H9 (cell line): Measurements from ENCODE around the gene FAM53B. TPM values are rescaled to one million over a fixed set of nuclear protein-coding genes. Genes with fewer than 3 reads are reported as not detected.
A peak's percentile ranks its signal among the peaks of the same experiment; 100 is the strongest.

ENCODE experiments used
- DNase-seq: peaks from one replicate; pipeline ENCODE4 v3.0.0-alpha.2; 2017
- H2AFZ ChIP-seq: one replicate; pipeline ENCODE4 v1.6.1; 2013; ENCODE audit warnings: mild to moderate bottlenecking, low read length, control low read depth, moderate library complexity
- H2AK5ac ChIP-seq: 2 replicates; pipeline ENCODE4 v1.6.1; 2013; ENCODE audit warnings: low read length, control low read depth, mixed read lengths; ENCODE audit not compliant: insufficient read length
- H2BK120ac ChIP-seq: one replicate; pipeline ENCODE4 v1.6.1; 2013; ENCODE audit warnings: low read depth, mild to moderate bottlenecking, low read length, control low read depth, inconsistent platforms; ENCODE audit not compliant: poor library complexity, severe bottlenecking
- H2BK12ac ChIP-seq: 2 replicates; pipeline ENCODE4 v1.6.1; 2013; ENCODE audit warnings: low read length, control low read depth, mixed read lengths, low read depth; ENCODE audit not compliant: insufficient read length
- H2BK15ac ChIP-seq: 2 replicates; pipeline ENCODE4 v1.6.1; 2013; ENCODE audit warnings: low read depth, low read length, control low read depth
- H2BK20ac ChIP-seq: one replicate; pipeline ENCODE4 v1.6.1; 2013; ENCODE audit warnings: low read depth, mild to moderate bottlenecking, low read length, control low read depth, inconsistent platforms; ENCODE audit not compliant: poor library complexity, severe bottlenecking
- H2BK5ac ChIP-seq: 2 replicates; pipeline ENCODE4 v1.6.1; 2013; ENCODE audit warnings: low read length, control low read depth, mixed read lengths; ENCODE audit not compliant: insufficient read length
- H3K14ac ChIP-seq: 2 replicates; pipeline ENCODE4 v1.6.1; 2013; ENCODE audit warnings: low read length, control low read depth; ENCODE audit not compliant: insufficient read depth
- H3K18ac ChIP-seq: 2 replicates; pipeline ENCODE4 v1.6.1; 2013; ENCODE audit warnings: low read depth, mild to moderate bottlenecking, mixed read lengths, low read length, control low read depth; ENCODE audit not compliant: insufficient read length
- H3K23ac ChIP-seq: 2 replicates; pipeline ENCODE4 v1.6.1; 2013; ENCODE audit warnings: low read length, control low read depth, mixed read lengths, low read depth; ENCODE audit not compliant: insufficient read length
- H3K23me2 ChIP-seq: 2 replicates; pipeline ENCODE4 v1.6.1; 2013; ENCODE audit warnings: low read depth, mild to moderate bottlenecking, mixed read lengths, low read length, control low read depth; ENCODE audit not compliant: insufficient read length, poor library complexity, severe bottlenecking
- H3K27ac ChIP-seq: 2 replicates; pipeline ENCODE4 v1.5.1; 2013; ENCODE audit warnings: low read length, control low read depth, mixed read lengths, low read depth; ENCODE audit not compliant: insufficient read length
- H3K27me3 ChIP-seq: 2 replicates; pipeline ENCODE4 v1.6.1; 2013; ENCODE audit warnings: low read length, control low read depth, inconsistent platforms; ENCODE audit not compliant: insufficient read depth
- H3K4ac ChIP-seq: 2 replicates; pipeline ENCODE4 v1.6.1; 2013; ENCODE audit warnings: low read depth, mild to moderate bottlenecking, control low read depth, inconsistent platforms, low read length, moderate library complexity
- H3K4me1 ChIP-seq: 2 replicates; pipeline ENCODE4 v1.6.1; 2013; ENCODE audit warnings: low read length, control low read depth, inconsistent platforms; ENCODE audit not compliant: insufficient read depth
- H3K4me2 ChIP-seq: 2 replicates; pipeline ENCODE4 v1.6.1; 2013; ENCODE audit warnings: low read length, control low read depth, mixed read lengths; ENCODE audit not compliant: insufficient read length, insufficient read depth
- H3K56ac ChIP-seq: 2 replicates; pipeline ENCODE4 v1.6.1; 2013; ENCODE audit warnings: low read depth, mild to moderate bottlenecking, mixed read lengths, low read length, control low read depth; ENCODE audit not compliant: insufficient read length
- H3K79me1 ChIP-seq: 2 replicates; pipeline ENCODE4 v1.6.1; 2013; ENCODE audit warnings: low read depth, mild to moderate bottlenecking, moderate library complexity, low read length, control low read depth, inconsistent platforms; ENCODE audit not compliant: insufficient read depth, poor library complexity, severe bottlenecking
- H3K79me2 ChIP-seq: 2 replicates; pipeline ENCODE4 v1.6.1; 2013; ENCODE audit warnings: low read length, control low read depth, inconsistent platforms; ENCODE audit not compliant: insufficient read depth
- H3K9ac ChIP-seq: 2 replicates; pipeline ENCODE4 v1.6.1; 2013; ENCODE audit warnings: low read length, control low read depth, mixed read lengths; ENCODE audit not compliant: insufficient read length; ENCODE audit errors: extremely low read depth
- H3K9me3 ChIP-seq: one replicate; pipeline ENCODE4 v1.6.1; 2013; ENCODE audit warnings: low read depth, low read length, inconsistent platforms; ENCODE audit not compliant: control insufficient read depth
- H3T11ph ChIP-seq: one replicate; pipeline ENCODE4 v1.6.1; 2013; ENCODE audit warnings: mild to moderate bottlenecking, low read length, control low read depth, inconsistent platforms
- H4K20me1 ChIP-seq: one replicate; pipeline ENCODE4 v1.6.1; 2013; ENCODE audit not compliant: control insufficient read depth, insufficient read length, insufficient read depth
- H4K5ac ChIP-seq: 2 replicates; pipeline ENCODE4 v1.6.1; 2013; ENCODE audit warnings: low read depth, mild to moderate bottlenecking, mixed read lengths, low read length, control low read depth; ENCODE audit not compliant: insufficient read length
- H4K8ac ChIP-seq: replicated peaks from 2 replicates; pipeline ENCODE4 v1.6.1; 2013; ENCODE audit warnings: low read length, control low read depth, mixed read lengths, low read depth; ENCODE audit not compliant: insufficient read length
- H4K91ac ChIP-seq: 2 replicates; pipeline ENCODE4 v1.6.1; 2013; ENCODE audit warnings: low read depth, mild to moderate bottlenecking, moderate library complexity, mixed read lengths, low read length, control low read depth; ENCODE audit not compliant: insufficient read length
- H3K27ac Mint-ChIP-seq, 3 experiments: 2 replicates in 2 of 3; 3 replicates in 1 of 3; pipeline ENCODE4 v1.8.0; 2020 to 2021; ENCODE audit warnings: mixed read lengths in 3 of 3, mild to moderate bottlenecking in 1 of 3, moderate library complexity in 1 of 3
- H3K27me3 Mint-ChIP-seq: 2 replicates; pipeline ENCODE4 v1.8.0; 2021; ENCODE audit warnings: low read depth, mild to moderate bottlenecking, moderate library complexity, mixed read lengths
- H3K36me3 Mint-ChIP-seq, 3 experiments: 2 replicates in 2 of 3; 3 replicates in 1 of 3; pipeline ENCODE4 v1.8.0; 2020 to 2021; ENCODE audit warnings: low read depth in 3 of 3, mixed read lengths in 3 of 3; ENCODE audit not compliant: insufficient read depth in 1 of 3
- H3K4me1 Mint-ChIP-seq, 2 experiments: 2 replicates each; pipeline ENCODE4 v1.8.0; 2020; ENCODE audit warnings: mixed read lengths in 2 of 2
- H3K4me3 Mint-ChIP-seq, 2 experiments: 2 replicates in 1 of 2; 3 replicates in 1 of 2; pipeline ENCODE4 v1.8.0; 2020 to 2021; ENCODE audit warnings: mild to moderate bottlenecking in 2 of 2, mixed read lengths in 2 of 2, moderate library complexity in 1 of 2
- H3K9me3 Mint-ChIP-seq, 2 experiments: 2 replicates in 1 of 2; 3 replicates in 1 of 2; pipeline ENCODE4 v1.8.0; 2020; ENCODE audit warnings: mild to moderate bottlenecking in 2 of 2, mixed read lengths in 2 of 2, moderate library complexity in 1 of 2
- CTCF ChIP-seq: fragments of 200-600 bp; sonication (generic); conservative IDR thresholded peaks from 3 replicates; pipeline ENCODE4 v1.8.0; 2021; ENCODE audit warnings: antibody characterized with exemption, mild to moderate bottlenecking
- WGBS: extraction: QIAGEN DNeasy Blood & Tissue Kit; methylation state at CpG from one replicate; pipeline ENCODE4 v1.1.7; 2013; ENCODE audit warnings: missing lambda C conversion rate, low lambda C conversion rate, mixed read lengths; ENCODE audit not compliant: insufficient read length; ENCODE audit errors: extremely low coverage; 5-methylcytosine and 5-hydroxymethylcytosine counted together
- total RNA-seq: library from RNA; stranded (reverse); gene quantifications from 2 replicates; pipeline ENCODE4 v1.2.1, GENCODE V29; 2021

Gene FAM53B
- total RNA-seq, 1 experiment from 2014 or later: 11.5 TPM

- Histone ChIP-seq H3K4me2 (no peak overlapping the region), H3K27ac (no peak overlapping the region), H4K8ac (no peak overlapping the region), H4K20me1 (no peaks in the 10 kb centered on the region), H2BK5ac (no peak overlapping the region), H3K79me2 (no peaks in the 10 kb centered on the region), H2BK20ac (no peak overlapping the region), H3K18ac (no peak overlapping the region), H3T11ph (no peak overlapping the region), H2AK5ac (no peak overlapping the region), H3K14ac (no peak overlapping the region), H2BK120ac (no peak overlapping the region), H2BK15ac (no peak overlapping the region), H4K91ac (no peak overlapping the region), H3K79me1 (no peaks in the 10 kb centered on the region), H2BK12ac (no peak overlapping the region), H3K9me3 (no peaks in the 10 kb centered on the region), H3K4me1 (0 out of 2 replicates have a peak, but pooled peaks cover 3% of the 10 kb centered on the region), H3K23ac (no peak overlapping the region), H3K9ac (no peak overlapping the region), H3K27me3 (no peaks in the 10 kb centered on the region), H4K5ac (no peak overlapping the region), H3K23me2 (no peaks in the 10 kb centered on the region), H2AFZ (no peak overlapping the region), H3K56ac (no peak overlapping the region), H3K4ac (no peak overlapping the region)
- WGBS: no CpG with 5 or more reads among the region's 16 CpGs
- Mint-ChIP-seq H3K4me1 (peaks cover 23 to 38% of the 10 kb centered on the region in 2 experiments), H3K36me3 (no peaks in the 10 kb centered on the region; a peak in 1 of 7 replicates), H3K27ac (peak overlapping the region in 1 of 3 experiments; percentile 47; a peak in 2 of 7 replicates), H3K9me3 (no peaks in the 10 kb centered on the region), H3K4me3 (no peak overlapping the region), H3K27me3 (no peaks in the 10 kb centered on the region; the same call in 1 of the 2 replicates)
- no peak for TF ChIP-seq CTCF
- no peak for DNase-seq
These were observed 22.7 kb downstream of the FAM53B start for GRCh38 chr10:124721330-124722045.
